ENCODE results near the gene ZDHHC12.
A peak's percentile ranks its signal among the peaks of the same experiment; 100 is the strongest.

The ZDHHC12 gene

GRCh38 chr9:128750926-128751595 lies 27.1 kb upstream of the ZDHHC12 start:
- CTCF ChIA-PET: no interaction called here
- no peak for TF ChIP-seq NFRKB (IDR thresholded peaks at IDR 0.05)
- TF ChIP-seq FOXK2 (IDR thresholded peaks at IDR 0.05): no peak
- TF ChIP-seq SP1 (IDR thresholded peaks at IDR 0.05): no peak
- no peak for TF ChIP-seq FOXM1 (IDR thresholded peaks at IDR 0.05; ENCODE audit: borderline replicate concordance)
- no peak for TF ChIP-seq PKNOX1 (IDR thresholded peaks at IDR 0.05)
- no peak for TF ChIP-seq SUZ12 (IDR thresholded peaks at IDR 0.05)
- TF ChIP-seq LEF1 (IDR thresholded peaks at IDR 0.05; ENCODE audit: borderline replicate concordance): no peak
- no peak for TF ChIP-seq TARDBP (IDR thresholded peaks at IDR 0.05)
- TF ChIP-seq FOXA1 (IDR thresholded peaks at IDR 0.05): no peak
- TF ChIP-seq ELF4 (IDR thresholded peaks at IDR 0.05): no peak
- TF ChIP-seq L3MBTL2 (conservative IDR thresholded peaks at IDR 0.05): no peak
- TF ChIP-seq HDGF (IDR thresholded peaks at IDR 0.05; ENCODE audit: borderline replicate concordance): no peak

GRCh38 chr9:128747241-128747640 lies 23.3 kb upstream of the ZDHHC12 start:
- POLR2A ChIA-PET: interaction anchor here (0.6 kb wide), 1 partner anchor 12 kb away, joined by 3 read pairs; no protein-coding TSS in a partner anchor
- CTCF ChIA-PET: no interaction called here
- TF ChIP-seq L3MBTL2 (conservative IDR thresholded peaks at IDR 0.05) (no peak), ZNF384 (IDR thresholded peaks at IDR 0.05) (no peak), FOXA1 (IDR thresholded peaks at IDR 0.05) (no peak), ARNT (IDR thresholded peaks at IDR 0.05) (no peak), FOXK2 (IDR thresholded peaks at IDR 0.05) (no peak), FOXM1 (IDR thresholded peaks at IDR 0.05; ENCODE audit: borderline replicate concordance) (no peak), SUZ12 (IDR thresholded peaks at IDR 0.05) (no peak), SP1 (IDR thresholded peaks at IDR 0.05) (no peak), BHLHE40 (IDR thresholded peaks at IDR 0.05; ENCODE audit: borderline replicate concordance) (no peak)
- DNase-seq (ENCODE audit: extremely low spot score): no peak

More at GRCh38 chr9:128750926-128751595, 27.1 kb upstream of the ZDHHC12 start:
- POLR2A ChIA-PET: no interaction called here
- DNase-seq (ENCODE audit: extremely low spot score): no peak

- CTCF ChIA-PET: no interaction called here
- POLR2A ChIA-PET: no interaction called here
- DNase-seq (ENCODE audit: extremely low spot score): no peak
- no peak for TF ChIP-seq ELF4 (IDR thresholded peaks at IDR 0.05)
Measured at GRCh38 chr9:128743421-128743820, 19.5 kb upstream of the ZDHHC12 start.

- no peak for DNase-seq (ENCODE audit: extremely low spot score)
- TF ChIP-seq BHLHE40 (IDR thresholded peaks at IDR 0.05; ENCODE audit: borderline replicate concordance) (no peak), CTBP1 (IDR thresholded peaks at IDR 0.05; ENCODE audit: borderline replicate concordance) (no peak), FOXA1 (IDR thresholded peaks at IDR 0.05) (no peak), PKNOX1 (IDR thresholded peaks at IDR 0.05) (no peak), L3MBTL2 (conservative IDR thresholded peaks at IDR 0.05) (no peak), NFRKB (IDR thresholded peaks at IDR 0.05) (no peak), ELF4 (IDR thresholded peaks at IDR 0.05) (no peak), SP1 (IDR thresholded peaks at IDR 0.05) (no peak)
- CTCF ChIA-PET: interaction anchor here (1.0 kb wide), 1 partner anchor 9 kb away, joined by 3 read pairs; no protein-coding TSS in a partner anchor
- POLR2A ChIA-PET: interaction anchor here (1.0 kb wide), 1 partner anchor 11 kb away, joined by 3 read pairs; no protein-coding TSS in a partner anchor
Measured at GRCh38 chr9:128742401-128742800, 18.5 kb upstream of the ZDHHC12 start.

- ChIA-PET CTCF (no interaction called here), POLR2A (interaction anchor here (0.6 kb wide), 1 partner anchor 12 kb away, joined by 3 read pairs; no protein-coding TSS in a partner anchor)
- no peak for DNase-seq (ENCODE audit: extremely low spot score)
- TF ChIP-seq ARNT (IDR thresholded peaks at IDR 0.05) (no peak), FOXA1 (IDR thresholded peaks at IDR 0.05) (no peak), ZNF384 (IDR thresholded peaks at IDR 0.05) (no peak), HDGF (IDR thresholded peaks at IDR 0.05; ENCODE audit: borderline replicate concordance) (no peak), L3MBTL2 (conservative IDR thresholded peaks at IDR 0.05) (no peak), NFRKB (IDR thresholded peaks at IDR 0.05) (no peak), CTBP1 (IDR thresholded peaks at IDR 0.05; ENCODE audit: borderline replicate concordance) (no peak), BHLHE40 (IDR thresholded peaks at IDR 0.05; ENCODE audit: borderline replicate concordance) (no peak), SP1 (IDR thresholded peaks at IDR 0.05) (no peak), LEF1 (IDR thresholded peaks at IDR 0.05; ENCODE audit: borderline replicate concordance) (no peak), TARDBP (IDR thresholded peaks at IDR 0.05) (no peak), PKNOX1 (IDR thresholded peaks at IDR 0.05) (no peak), FOXK2 (IDR thresholded peaks at IDR 0.05) (no peak), SUZ12 (IDR thresholded peaks at IDR 0.05) (no peak), ELF4 (IDR thresholded peaks at IDR 0.05) (no peak), FOXM1 (IDR thresholded peaks at IDR 0.05; ENCODE audit: borderline replicate concordance) (no peak)
Measured at GRCh38 chr9:128735373-128735772, 11.4 kb upstream of the ZDHHC12 start.

GRCh38 chr9:128733256-128733655 lies 9.3 kb upstream of the ZDHHC12 start:
- TF ChIP-seq BHLHE40 (IDR thresholded peaks at IDR 0.05; ENCODE audit: borderline replicate concordance): no peak
- no peak for TF ChIP-seq ARNT (IDR thresholded peaks at IDR 0.05)
- no peak for TF ChIP-seq FOXK2 (IDR thresholded peaks at IDR 0.05)
- peak; percentile 78; the same call in 1 of the 2 replicates for TF ChIP-seq HDGF (IDR thresholded peaks at IDR 0.05; ENCODE audit: borderline replicate concordance)
- no peak for TF ChIP-seq PKNOX1 (IDR thresholded peaks at IDR 0.05)
- ChIA-PET CTCF (interaction anchor here (0.6 to 1.5 kb wide), 9 partner anchors 9 to 228 kb away, joined by 3 to 5 read pairs (median 3); partner anchors contain the start of genes ENDOG, KYAT1, LRRC8A and ZDHHC12), POLR2A (interaction anchor here (0.7 to 1.1 kb wide), 2 partner anchors 9 to 85 kb away, joined by 3 to 5 read pairs; partner anchors contain the start of genes ENDOG and ZDHHC12)

More at GRCh38 chr9:128733256-128733655, 9.3 kb upstream of the ZDHHC12 start:
- DNase-seq (ENCODE audit: extremely low spot score): peak; percentile 84

All from HEK293T (cell line).